Hepatocyte (in vitro differentiated cells): ENCODE measurements around the gene DCN.

Experiments
- EZH2 ChIP-seq: fragments of 200-600 bp; sonication (generic); IDR thresholded peaks from 2 replicates; pipeline ENCODE4 v1.6.1; 2016; ENCODE audit warnings: antibody characterized with exemption, mild to moderate bottlenecking, borderline replicate concordance
- EZH2phosphoT487 ChIP-seq: fragments of 200-600 bp; sonication (generic); IDR thresholded peaks from one replicate; pipeline ENCODE4 v1.6.1; 2018; ENCODE audit warnings: antibody characterized with exemption, mild to moderate bottlenecking, low read depth, moderate library complexity; ENCODE audit not compliant: unreplicated experiment, severe bottlenecking
- TF ChIP-seq, protein P1 (sequence below): fragments of 200-600 bp; sonication (generic); IDR thresholded peaks from 2 replicates; pipeline ENCODE4 v1.5.1; 2016; ENCODE audit warnings: antibody characterized with exemption, mild to moderate bottlenecking; ENCODE audit not compliant: poor library complexity

- TF ChIP-seq, protein P1, sequence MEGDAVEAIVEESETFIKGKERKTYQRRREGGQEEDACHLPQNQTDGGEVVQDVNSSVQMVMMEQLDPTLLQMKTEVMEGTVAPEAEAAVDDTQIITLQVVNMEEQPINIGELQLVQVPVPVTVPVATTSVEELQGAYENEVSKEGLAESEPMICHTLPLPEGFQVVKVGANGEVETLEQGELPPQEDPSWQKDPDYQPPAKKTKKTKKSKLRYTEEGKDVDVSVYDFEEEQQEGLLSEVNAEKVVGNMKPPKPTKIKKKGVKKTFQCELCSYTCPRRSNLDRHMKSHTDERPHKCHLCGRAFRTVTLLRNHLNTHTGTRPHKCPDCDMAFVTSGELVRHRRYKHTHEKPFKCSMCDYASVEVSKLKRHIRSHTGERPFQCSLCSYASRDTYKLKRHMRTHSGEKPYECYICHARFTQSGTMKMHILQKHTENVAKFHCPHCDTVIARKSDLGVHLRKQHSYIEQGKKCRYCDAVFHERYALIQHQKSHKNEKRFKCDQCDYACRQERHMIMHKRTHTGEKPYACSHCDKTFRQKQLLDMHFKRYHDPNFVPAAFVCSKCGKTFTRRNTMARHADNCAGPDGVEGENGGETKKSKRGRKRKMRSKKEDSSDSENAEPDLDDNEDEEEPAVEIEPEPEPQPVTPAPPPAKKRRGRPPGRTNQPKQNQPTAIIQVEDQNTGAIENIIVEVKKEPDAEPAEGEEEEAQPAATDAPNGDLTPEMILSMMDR = no peak
- TF ChIP-seq EZH2 (no peak), EZH2phosphoT487 (no peak)
Observed at GRCh38 chr12:91188778-91189177, 6.2 kb upstream of the DCN start.
